ENCODE results near the gene GET4. TPM values are rescaled to one million over a fixed set of nuclear protein-coding genes. Genes with fewer than 3 reads are reported as not detected.

The GET4 gene
- polyA plus RNA-seq, 3 donors, result 20.1 to 36.8 (median 25.5) TPM

GRCh38 chr7:876972-877311 is 588 bp downstream of the GET4 start:
- peaks cover 0 to 3% (median 0%) of the 10 kb centered on the region in 3 donors for H3K27me3 Mint-ChIP-seq (ENCODE audit: low read depth in 3 of 3)
- H3K9me3 ChIP-seq (replicated peaks in 1 of 2; ENCODE audit: control insufficient read depth in 1 of 2, insufficient read depth in 1 of 2, low read length in 2 of 2), result no peaks in the 10 kb centered on the region
- peaks cover 13 to 44% of the 10 kb centered on the region in 2 donors for H3K36me3 Mint-ChIP-seq
- under 1% methylated on average over 26 of the region's 26 CpGs for WGBS (ENCODE audit: insufficient coverage)
- DNase-seq, result no peak
- H3K27ac ChIP-seq (ENCODE audit: low read depth in 1 of 2, low read length in 2 of 2), result peak overlapping the region; percentile 60 to 80
- peak overlapping the region; percentile 67 to 94 (median 78) for H3K4me3 ChIP-seq (replicated peaks in 1 of 3; ENCODE audit: low read depth in 2 of 3, low read length in 3 of 3)
- H3K79me2 ChIP-seq (ENCODE audit: insufficient read depth, low read length), result peaks cover 52% of the 10 kb centered on the region
- peak overlapping the region; percentile 92 for H3K4me2 ChIP-seq (replicated peaks; ENCODE audit: extremely low read depth, low read length, poor library complexity, severe bottlenecking)
- no peaks in the 10 kb centered on the region for H3K27me3 ChIP-seq (ENCODE audit: control insufficient read depth in 2 of 2, insufficient read depth in 2 of 2, low read length in 2 of 2)
- peak overlapping the region; percentile 78 to 99 (median 91) for H3K27ac Mint-ChIP-seq
- TF ChIP-seq CTCF (IDR thresholded peaks at IDR 0.05), result no peak
- peaks cover 30 to 44% of the 10 kb centered on the region in 2 donors for H3K4me1 ChIP-seq (ENCODE audit: control insufficient read depth in 1 of 2, insufficient read depth in 2 of 2, low read length in 2 of 2)
- peaks cover 0 to 5% (median 3%) of the 10 kb centered on the region in 7 donors for H3K9me3 Mint-ChIP-seq
- intact Hi-C loops (cut with micrococcal nuclease), result loop anchor here (2.0 to 10.0 kb wide), 4 partner anchors 98 to 288 kb away; partner anchors contain the start of genes COX19 (in 1 of the 2) and ZFAND2A (in 1 of the 2)
- peaks cover 24% of the 10 kb centered on the region for H3K4me1 Mint-ChIP-seq
- H4K20me1 ChIP-seq (ENCODE audit: insufficient read depth, low read length), result peaks cover 49% of the 10 kb centered on the region
- H3K36me3 ChIP-seq (replicated peaks in 1 of 2; ENCODE audit: control insufficient read depth in 1 of 2, insufficient read depth in 2 of 2, low read length in 2 of 2), result peaks cover 8 to 22% of the 10 kb centered on the region in 2 donors
- H2AFZ ChIP-seq (ENCODE audit: insufficient read depth, low read depth, low read length, poor library complexity, severe bottlenecking), result peak overlapping the region; percentile 59
- peak overlapping the region; percentile 86 for H3K9ac ChIP-seq (ENCODE audit: insufficient read depth, low read length, poor library complexity, severe bottlenecking)
- H3K4me3 Mint-ChIP-seq, result peak overlapping the region; percentile 94 to 96

- Histone ChIP-seq H3K27ac (ENCODE audit: low read depth in 1 of 2, low read length in 2 of 2) (peak overlapping the region; percentile 60 to 80), H3K4me1 (ENCODE audit: control insufficient read depth in 1 of 2, insufficient read depth in 2 of 2, low read length in 2 of 2) (peaks cover 30 to 44% of the 10 kb centered on the region in 2 donors), H3K4me2 (replicated peaks; ENCODE audit: extremely low read depth, low read length, poor library complexity, severe bottlenecking) (peak overlapping the region; percentile 92), H3K79me2 (ENCODE audit: insufficient read depth, low read length) (peaks cover 58% of the 10 kb centered on the region), H3K9ac (ENCODE audit: insufficient read depth, low read length, poor library complexity, severe bottlenecking) (peak overlapping the region; percentile 86), H4K20me1 (ENCODE audit: insufficient read depth, low read length) (peaks cover 55% of the 10 kb centered on the region), H3K36me3 (replicated peaks in 1 of 2; ENCODE audit: control insufficient read depth in 1 of 2, insufficient read depth in 2 of 2, low read length in 2 of 2) (peaks cover 2 to 20% of the 10 kb centered on the region in 2 donors), H3K9me3 (replicated peaks in 1 of 2; ENCODE audit: control insufficient read depth in 1 of 2, insufficient read depth in 1 of 2, low read length in 2 of 2) (no peaks in the 10 kb centered on the region), H3K27me3 (ENCODE audit: control insufficient read depth in 2 of 2, insufficient read depth in 2 of 2, low read length in 2 of 2) (no peaks in the 10 kb centered on the region), H2AFZ (ENCODE audit: insufficient read depth, low read depth, low read length, poor library complexity, severe bottlenecking) (peak overlapping the region; percentile 59), H3K4me3 (replicated peaks in 1 of 3; ENCODE audit: low read depth in 2 of 3, low read length in 3 of 3) (peak overlapping the region; percentile 67 to 94 (median 78))
- Mint-ChIP-seq H3K4me3 (peak overlapping the region; percentile 94 to 96), H3K27me3 (ENCODE audit: low read depth in 3 of 3) (peaks cover 0 to 3% (median 0%) of the 10 kb centered on the region in 3 donors), H3K9me3 (peaks cover 0 to 5% (median 3%) of the 10 kb centered on the region in 7 donors), H3K36me3 (peaks cover 9 to 41% of the 10 kb centered on the region in 2 donors), H3K4me1 (peaks cover 24% of the 10 kb centered on the region), H3K27ac (peak overlapping the region; percentile 78 to 99 (median 91))
- TF ChIP-seq CTCF (IDR thresholded peaks at IDR 0.05), result no peak
- intact Hi-C loops (cut with micrococcal nuclease), result loop anchor here (2.0 to 10.0 kb wide), 4 partner anchors 97 to 287 kb away; partner anchors contain the start of genes COX19 (in 1 of the 2) and ZFAND2A (in 1 of the 2)
- DNase-seq, result peak in 1 of 3 donors; percentile 35
- WGBS (ENCODE audit: insufficient coverage), result 22% methylated on average over 29 of the region's 47 CpGs
These were observed 1.2 kb downstream of the GET4 start for GRCh38 chr7:877312-878232.
